ENCODE measurements around the gene IFNGR1.

The IFNGR1 gene

DNA sequence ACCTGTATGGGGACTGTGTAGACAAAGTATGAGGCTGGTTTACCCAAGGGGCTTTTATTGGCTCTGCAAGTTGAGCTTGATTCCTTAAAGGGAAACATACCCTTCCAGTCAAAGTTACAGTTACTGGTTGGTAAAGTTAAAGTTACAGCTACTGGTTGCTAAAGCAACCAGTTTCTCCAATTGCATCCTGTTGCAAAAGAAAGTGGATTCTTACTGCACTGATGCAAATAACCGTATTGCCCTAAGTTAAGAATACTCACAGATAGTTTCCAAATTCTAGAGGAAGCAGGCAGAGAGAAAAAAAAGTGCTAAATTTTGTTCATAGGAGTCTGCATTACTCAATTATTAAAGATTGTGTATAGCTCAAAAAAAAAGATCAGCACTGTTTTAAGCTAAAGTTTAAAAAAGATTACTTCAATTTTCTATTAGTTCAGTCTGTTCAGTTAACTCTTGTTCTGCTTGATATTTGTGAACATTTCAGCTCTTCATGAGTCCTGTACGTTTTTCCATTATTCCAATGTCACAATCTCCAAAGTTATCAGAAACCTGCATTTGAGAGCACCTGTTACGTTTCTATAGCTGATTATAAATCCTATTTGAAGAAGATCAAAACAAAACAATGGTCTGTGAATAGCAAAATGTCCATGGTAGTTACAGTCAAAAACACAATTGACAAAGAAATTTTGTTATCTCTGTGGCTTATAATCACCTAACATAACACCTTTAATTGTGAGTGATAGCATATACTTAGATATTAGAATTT lies 37.1 kb downstream of the IFNGR1 start:
- no peak overlapping the region for H3K4me3 ChIP-seq (ENCODE audit: low read depth, low read length)
- no peak for DNase-seq (ENCODE audit: low read depth)
- TF ChIP-seq, protein P1, sequence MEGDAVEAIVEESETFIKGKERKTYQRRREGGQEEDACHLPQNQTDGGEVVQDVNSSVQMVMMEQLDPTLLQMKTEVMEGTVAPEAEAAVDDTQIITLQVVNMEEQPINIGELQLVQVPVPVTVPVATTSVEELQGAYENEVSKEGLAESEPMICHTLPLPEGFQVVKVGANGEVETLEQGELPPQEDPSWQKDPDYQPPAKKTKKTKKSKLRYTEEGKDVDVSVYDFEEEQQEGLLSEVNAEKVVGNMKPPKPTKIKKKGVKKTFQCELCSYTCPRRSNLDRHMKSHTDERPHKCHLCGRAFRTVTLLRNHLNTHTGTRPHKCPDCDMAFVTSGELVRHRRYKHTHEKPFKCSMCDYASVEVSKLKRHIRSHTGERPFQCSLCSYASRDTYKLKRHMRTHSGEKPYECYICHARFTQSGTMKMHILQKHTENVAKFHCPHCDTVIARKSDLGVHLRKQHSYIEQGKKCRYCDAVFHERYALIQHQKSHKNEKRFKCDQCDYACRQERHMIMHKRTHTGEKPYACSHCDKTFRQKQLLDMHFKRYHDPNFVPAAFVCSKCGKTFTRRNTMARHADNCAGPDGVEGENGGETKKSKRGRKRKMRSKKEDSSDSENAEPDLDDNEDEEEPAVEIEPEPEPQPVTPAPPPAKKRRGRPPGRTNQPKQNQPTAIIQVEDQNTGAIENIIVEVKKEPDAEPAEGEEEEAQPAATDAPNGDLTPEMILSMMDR (IDR thresholded peaks at IDR 0.05; ENCODE audit: control insufficient read depth, extremely low read depth, insufficient read depth): no peak

DNA sequence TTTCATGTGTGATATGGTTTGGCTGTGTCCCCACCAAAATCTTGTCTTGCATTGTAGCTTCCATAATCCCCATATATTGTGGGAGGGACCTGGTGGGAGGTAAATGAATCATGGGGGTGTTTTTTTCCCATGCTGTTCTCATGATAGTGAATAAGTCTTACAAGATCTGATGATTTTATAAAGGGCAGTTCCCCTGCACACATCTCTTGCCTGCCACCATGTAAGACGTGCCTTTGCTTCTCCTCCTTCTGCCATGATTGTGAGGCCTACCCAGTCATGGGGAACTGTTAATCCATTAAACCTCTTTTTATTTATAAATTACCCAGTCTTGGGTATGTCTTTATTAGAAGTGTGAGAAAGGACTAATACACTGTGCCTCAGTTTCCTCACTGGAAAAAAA lies 41.6 kb downstream of the IFNGR1 start:
- TF ChIP-seq, protein P1 (IDR thresholded peaks at IDR 0.05; ENCODE audit: control insufficient read depth, extremely low read depth, insufficient read depth): no peak
- DNase-seq (ENCODE audit: low read depth): no peak
- no peak overlapping the region for H3K4me3 ChIP-seq (ENCODE audit: low read depth, low read length)

DNA sequence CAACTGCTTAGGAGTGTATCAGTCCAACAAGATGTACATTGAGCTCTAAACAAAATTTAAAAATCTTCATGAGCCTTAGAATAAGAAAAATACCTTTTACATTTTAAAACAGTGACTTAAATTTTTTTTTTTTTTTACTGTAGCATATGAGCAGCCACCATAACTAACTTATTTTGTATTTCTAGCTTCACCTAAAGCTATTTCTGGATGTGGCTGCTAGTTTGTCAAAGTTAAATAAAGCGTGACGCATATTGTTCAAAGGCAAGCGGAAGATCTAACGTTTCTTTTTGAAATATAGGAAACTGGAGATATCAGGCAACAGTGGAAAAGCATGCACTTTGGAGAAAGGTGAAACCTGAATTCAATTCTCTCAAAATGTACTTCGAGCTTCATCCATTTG lies 42.5 kb downstream of the IFNGR1 start:
- TF ChIP-seq, protein P1 (IDR thresholded peaks at IDR 0.05; ENCODE audit: control insufficient read depth, extremely low read depth, insufficient read depth): no peak
- no peak for DNase-seq (ENCODE audit: low read depth)

DNA sequence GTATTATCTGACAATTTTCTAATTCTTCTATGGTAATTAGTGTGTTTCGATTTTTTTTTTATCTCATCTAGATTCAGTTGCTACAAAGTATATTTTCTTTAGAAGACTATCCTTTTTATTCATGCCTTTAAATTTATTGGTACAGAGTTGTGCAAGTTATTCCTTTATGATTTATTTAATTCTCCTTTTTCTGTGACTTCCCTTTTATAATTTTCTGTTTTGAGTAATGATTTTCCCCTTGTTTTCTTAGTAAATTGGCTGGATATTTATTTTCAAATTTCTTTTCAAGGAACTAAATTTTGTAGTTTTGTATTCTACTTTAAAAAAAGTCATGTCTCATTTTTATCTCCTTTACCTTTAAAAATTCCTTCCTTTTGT lies 43.3 kb downstream of the IFNGR1 start:
- no peak overlapping the region for H3K4me3 ChIP-seq (ENCODE audit: low read depth, low read length)
- TF ChIP-seq, protein P1 (IDR thresholded peaks at IDR 0.05; ENCODE audit: control insufficient read depth, extremely low read depth, insufficient read depth): no peak
- DNase-seq (ENCODE audit: low read depth): no peak

More for the DNA sequence above, 42.5 kb downstream of the IFNGR1 start:
- no peak overlapping the region for H3K4me3 ChIP-seq (ENCODE audit: low read depth, low read length)

- TF ChIP-seq, protein P1 (IDR thresholded peaks at IDR 0.05; ENCODE audit: control insufficient read depth, extremely low read depth, insufficient read depth): no peak
- no peak for DNase-seq (ENCODE audit: low read depth)
- H3K4me3 ChIP-seq (ENCODE audit: low read depth, low read length): no peak overlapping the region
Measured at GRCh38 chr6:137175157-137175867, 43.9 kb downstream of the IFNGR1 start.

GRCh38 chr6:137173501-137173900 lies 45.7 kb downstream of the IFNGR1 start, which contains the start of gene IL22RA2:
Gene IL22RA2, minus strand, starts transcription at chr6:137173644. Its CDS starts 11,895 bp downstream, at chr6:137161749.
- DNase-seq (ENCODE audit: low read depth): no peak
- no peak within 1 kb of the TSS for H3K4me3 ChIP-seq (ENCODE audit: low read depth, low read length)

More at GRCh38 chr6:137173501-137173900, 45.7 kb downstream of the IFNGR1 start, which contains the start of gene IL22RA2:
- TF ChIP-seq, protein P1 (IDR thresholded peaks at IDR 0.05; ENCODE audit: control insufficient read depth, extremely low read depth, insufficient read depth): no peak

Measured in LNCaP clone FGC (cell line).